Neural cell (in vitro differentiated cells): ENCODE measurements around the gene GNG13. TPM values are rescaled to one million over a fixed set of nuclear protein-coding genes. Genes with fewer than 3 reads are reported as not detected.

ENCODE experiments used
- H2AFZ ChIP-seq: fragments of 200-600, 300-800 bp; sonication (generic), shearing (Covaris generic); 2 replicates; pipeline ENCODE4 v1.6.0; 2014; ENCODE audit warnings: low read depth, mild to moderate bottlenecking, antibody characterized with exemption, low read length, moderate library complexity
- H3F3A ChIP-seq: fragments of 200-600 bp; shearing (Covaris generic); 2 replicates; pipeline ENCODE4 v1.6.1; 2016; ENCODE audit warnings: mild to moderate bottlenecking, moderate library complexity, mixed read lengths, antibody characterized with exemption, low read length; ENCODE audit not compliant: insufficient read depth, poor library complexity, severe bottlenecking
- H3K27ac ChIP-seq: fragments of 200-600, 300-800 bp; sonication (generic), shearing (Covaris generic); 2 replicates; pipeline ENCODE4 v1.5.1; 2014; ENCODE audit warnings: mild to moderate bottlenecking, low read length, moderate library complexity
- H3K27me3 ChIP-seq: fragments of 300-800, 200-600 bp; sonication (generic), shearing (Covaris generic); 2 replicates; pipeline ENCODE4 v1.6.0; 2014; ENCODE audit warnings: mild to moderate bottlenecking, low read depth, low read length, moderate library complexity; ENCODE audit not compliant: insufficient read depth
- H3K36me3 ChIP-seq: fragments of 300-800, 200-600 bp; sonication (generic), shearing (Covaris generic); 2 replicates; pipeline ENCODE4 v1.5.1; 2014; ENCODE audit warnings: mild to moderate bottlenecking, antibody characterized with exemption, low read length, moderate library complexity; ENCODE audit not compliant: insufficient read depth
- H3K4me2 ChIP-seq: fragments of 300-800, 200-600 bp; sonication (generic), shearing (Covaris generic); 2 replicates; pipeline ENCODE4 v1.6.0; 2014; ENCODE audit warnings: mild to moderate bottlenecking, low read length
- H3K4me3 ChIP-seq: fragments of 300-800, 200-600 bp; sonication (generic), shearing (Covaris generic); 2 replicates; pipeline ENCODE4 v1.5.1; 2014; ENCODE audit warnings: mild to moderate bottlenecking, low read length, moderate library complexity
- H3K79me2 ChIP-seq: fragments of 200-600 bp; shearing (Covaris generic); replicated peaks from 2 replicates; pipeline ENCODE4 v1.6.0; 2014; ENCODE audit warnings: mild to moderate bottlenecking, low read length, moderate library complexity; ENCODE audit not compliant: insufficient read depth
- H3K9ac ChIP-seq: fragments of 300-800, 200-600 bp; sonication (generic), shearing (Covaris generic); 2 replicates; pipeline ENCODE4 v1.6.1; 2016; ENCODE audit warnings: mild to moderate bottlenecking, low read length, mixed read lengths
- H3K9me2 ChIP-seq: fragments of 200-600 bp; shearing (Covaris generic); 2 replicates; pipeline ENCODE4 v1.6.1; 2016; ENCODE audit warnings: mild to moderate bottlenecking, low read length, mixed read lengths; ENCODE audit not compliant: insufficient read depth
- H3K9me3 ChIP-seq: fragments of 200-600, 300-800 bp; sonication (generic), shearing (Covaris generic); 2 replicates; pipeline ENCODE4 v1.6.1; 2016; ENCODE audit warnings: mild to moderate bottlenecking, mixed run types, low read length, moderate library complexity, mixed read lengths
- H4K20me1 ChIP-seq: fragments of 200-600 bp; shearing (Covaris generic); 2 replicates; pipeline ENCODE4 v1.6.1; 2016; ENCODE audit warnings: mild to moderate bottlenecking, mixed run types; ENCODE audit not compliant: insufficient read depth
- EP300 ChIP-seq: fragments of 450-650 bp; conservative IDR thresholded peaks from 2 replicates; pipeline ENCODE4 v1.6.1; 2014; ENCODE audit warnings: antibody characterized with exemption, mild to moderate bottlenecking, moderate library complexity; ENCODE audit not compliant: poor library complexity, severe bottlenecking
- EZH2 ChIP-seq: fragments of 200-600, 300-800 bp; shearing (Covaris generic), sonication (generic); IDR thresholded peaks from 2 replicates; pipeline ENCODE4 v1.6.1; 2014; ENCODE audit warnings: antibody characterized with exemption, low read length, borderline replicate concordance, mild to moderate bottlenecking; ENCODE audit not compliant: insufficient read depth, poor library complexity, severe bottlenecking
- MXI1 ChIP-seq: fragments of 450-650 bp; conservative IDR thresholded peaks from 2 replicates; pipeline ENCODE4 v1.6.1; 2014; ENCODE audit warnings: antibody characterized with exemption, mild to moderate bottlenecking; ENCODE audit not compliant: poor library complexity, severe bottlenecking
- POLR2AphosphoS5 ChIP-seq: IDR thresholded peaks from 2 replicates; pipeline ENCODE4 v1.6.1; 2012
- RAD21 ChIP-seq: fragments of 450-650 bp; conservative IDR thresholded peaks from 2 replicates; pipeline ENCODE4 v1.6.1; 2014; ENCODE audit warnings: antibody characterized with exemption, mild to moderate bottlenecking, moderate library complexity
- SMC3 ChIP-seq: fragments of 450-650 bp; conservative IDR thresholded peaks from 2 replicates; pipeline ENCODE4 v1.6.1; 2014; ENCODE audit warnings: antibody characterized with exemption, mild to moderate bottlenecking, moderate library complexity; ENCODE audit not compliant: poor library complexity
- TAF1 ChIP-seq: IDR thresholded peaks from 2 replicates; pipeline ENCODE4 v1.6.1; 2012; ENCODE audit warnings: low read depth
- polyA plus RNA-seq: library from polyadenylated mRNA; depleted of rRNA; stranded (reverse); fragments of >200 nt; gene quantifications from 2 replicates; pipeline ENCODE4 v1.2.3, GENCODE V29; 2014
- TF ChIP-seq, protein P1 (sequence below): fragments of 450-650 bp; IDR thresholded peaks from 2 replicates; pipeline ENCODE4 v1.5.1; 2014; ENCODE audit warnings: antibody characterized with exemption, mild to moderate bottlenecking, moderate library complexity; ENCODE audit not compliant: poor library complexity, severe bottlenecking
- TF ChIP-seq, protein P2 (sequence below): IDR thresholded peaks from 2 replicates; pipeline ENCODE4 v1.6.1; 2012; ENCODE audit warnings: borderline replicate concordance

Gene GNG13
- polyA plus RNA-seq, 1 donor from 2014 or later: not detected

DNA sequence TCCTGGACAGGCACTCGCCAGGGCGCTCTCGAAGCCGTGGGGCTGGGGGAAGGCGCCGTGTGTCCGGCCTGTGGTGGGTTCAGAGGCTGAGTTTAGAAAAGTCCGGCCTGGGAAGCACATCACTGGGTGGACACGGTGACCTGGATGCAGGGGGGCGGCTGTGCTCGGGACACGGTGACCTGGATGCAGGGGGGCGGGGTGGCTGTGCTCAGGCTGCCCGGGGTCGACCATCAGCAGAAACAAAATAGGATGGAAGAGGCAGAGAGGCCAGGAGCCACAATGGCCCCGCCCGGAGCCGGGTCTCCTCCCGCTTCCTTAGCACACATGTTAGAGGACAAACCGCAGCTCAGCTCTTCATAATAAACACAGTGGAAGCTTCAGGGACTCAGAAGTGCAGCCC lies 43.2 kb upstream of the GNG13 start:
- Histone ChIP-seq H4K20me1 (no peaks in the 10 kb centered on the region), H3K4me3 (no peak overlapping the region), H3K36me3 (no peaks in the 10 kb centered on the region), H2AFZ (no peak overlapping the region), H3K79me2 (no peaks in the 10 kb centered on the region), H3K27me3 (no peaks in the 10 kb centered on the region), H3F3A (no peaks in the 10 kb centered on the region), H3K9me3 (peaks cover 9% of the 10 kb centered on the region), H3K9me2 (no peaks in the 10 kb centered on the region), H3K27ac (no peak overlapping the region), H3K9ac (no peak overlapping the region), H3K4me2 (no peak overlapping the region)
- TF ChIP-seq RAD21 (no peak), POLR2AphosphoS5 (no peak), EZH2 (no peak), TAF1 (no peak), MXI1 (no peak), SMC3 (no peak), EP300 (no peak)
- TF ChIP-seq, protein P1, sequence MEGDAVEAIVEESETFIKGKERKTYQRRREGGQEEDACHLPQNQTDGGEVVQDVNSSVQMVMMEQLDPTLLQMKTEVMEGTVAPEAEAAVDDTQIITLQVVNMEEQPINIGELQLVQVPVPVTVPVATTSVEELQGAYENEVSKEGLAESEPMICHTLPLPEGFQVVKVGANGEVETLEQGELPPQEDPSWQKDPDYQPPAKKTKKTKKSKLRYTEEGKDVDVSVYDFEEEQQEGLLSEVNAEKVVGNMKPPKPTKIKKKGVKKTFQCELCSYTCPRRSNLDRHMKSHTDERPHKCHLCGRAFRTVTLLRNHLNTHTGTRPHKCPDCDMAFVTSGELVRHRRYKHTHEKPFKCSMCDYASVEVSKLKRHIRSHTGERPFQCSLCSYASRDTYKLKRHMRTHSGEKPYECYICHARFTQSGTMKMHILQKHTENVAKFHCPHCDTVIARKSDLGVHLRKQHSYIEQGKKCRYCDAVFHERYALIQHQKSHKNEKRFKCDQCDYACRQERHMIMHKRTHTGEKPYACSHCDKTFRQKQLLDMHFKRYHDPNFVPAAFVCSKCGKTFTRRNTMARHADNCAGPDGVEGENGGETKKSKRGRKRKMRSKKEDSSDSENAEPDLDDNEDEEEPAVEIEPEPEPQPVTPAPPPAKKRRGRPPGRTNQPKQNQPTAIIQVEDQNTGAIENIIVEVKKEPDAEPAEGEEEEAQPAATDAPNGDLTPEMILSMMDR: no peak
- TF ChIP-seq, protein P2, sequence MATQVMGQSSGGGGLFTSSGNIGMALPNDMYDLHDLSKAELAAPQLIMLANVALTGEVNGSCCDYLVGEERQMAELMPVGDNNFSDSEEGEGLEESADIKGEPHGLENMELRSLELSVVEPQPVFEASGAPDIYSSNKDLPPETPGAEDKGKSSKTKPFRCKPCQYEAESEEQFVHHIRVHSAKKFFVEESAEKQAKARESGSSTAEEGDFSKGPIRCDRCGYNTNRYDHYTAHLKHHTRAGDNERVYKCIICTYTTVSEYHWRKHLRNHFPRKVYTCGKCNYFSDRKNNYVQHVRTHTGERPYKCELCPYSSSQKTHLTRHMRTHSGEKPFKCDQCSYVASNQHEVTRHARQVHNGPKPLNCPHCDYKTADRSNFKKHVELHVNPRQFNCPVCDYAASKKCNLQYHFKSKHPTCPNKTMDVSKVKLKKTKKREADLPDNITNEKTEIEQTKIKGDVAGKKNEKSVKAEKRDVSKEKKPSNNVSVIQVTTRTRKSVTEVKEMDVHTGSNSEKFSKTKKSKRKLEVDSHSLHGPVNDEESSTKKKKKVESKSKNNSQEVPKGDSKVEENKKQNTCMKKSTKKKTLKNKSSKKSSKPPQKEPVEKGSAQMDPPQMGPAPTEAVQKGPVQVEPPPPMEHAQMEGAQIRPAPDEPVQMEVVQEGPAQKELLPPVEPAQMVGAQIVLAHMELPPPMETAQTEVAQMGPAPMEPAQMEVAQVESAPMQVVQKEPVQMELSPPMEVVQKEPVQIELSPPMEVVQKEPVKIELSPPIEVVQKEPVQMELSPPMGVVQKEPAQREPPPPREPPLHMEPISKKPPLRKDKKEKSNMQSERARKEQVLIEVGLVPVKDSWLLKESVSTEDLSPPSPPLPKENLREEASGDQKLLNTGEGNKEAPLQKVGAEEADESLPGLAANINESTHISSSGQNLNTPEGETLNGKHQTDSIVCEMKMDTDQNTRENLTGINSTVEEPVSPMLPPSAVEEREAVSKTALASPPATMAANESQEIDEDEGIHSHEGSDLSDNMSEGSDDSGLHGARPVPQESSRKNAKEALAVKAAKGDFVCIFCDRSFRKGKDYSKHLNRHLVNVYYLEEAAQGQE: no peak

DNA sequence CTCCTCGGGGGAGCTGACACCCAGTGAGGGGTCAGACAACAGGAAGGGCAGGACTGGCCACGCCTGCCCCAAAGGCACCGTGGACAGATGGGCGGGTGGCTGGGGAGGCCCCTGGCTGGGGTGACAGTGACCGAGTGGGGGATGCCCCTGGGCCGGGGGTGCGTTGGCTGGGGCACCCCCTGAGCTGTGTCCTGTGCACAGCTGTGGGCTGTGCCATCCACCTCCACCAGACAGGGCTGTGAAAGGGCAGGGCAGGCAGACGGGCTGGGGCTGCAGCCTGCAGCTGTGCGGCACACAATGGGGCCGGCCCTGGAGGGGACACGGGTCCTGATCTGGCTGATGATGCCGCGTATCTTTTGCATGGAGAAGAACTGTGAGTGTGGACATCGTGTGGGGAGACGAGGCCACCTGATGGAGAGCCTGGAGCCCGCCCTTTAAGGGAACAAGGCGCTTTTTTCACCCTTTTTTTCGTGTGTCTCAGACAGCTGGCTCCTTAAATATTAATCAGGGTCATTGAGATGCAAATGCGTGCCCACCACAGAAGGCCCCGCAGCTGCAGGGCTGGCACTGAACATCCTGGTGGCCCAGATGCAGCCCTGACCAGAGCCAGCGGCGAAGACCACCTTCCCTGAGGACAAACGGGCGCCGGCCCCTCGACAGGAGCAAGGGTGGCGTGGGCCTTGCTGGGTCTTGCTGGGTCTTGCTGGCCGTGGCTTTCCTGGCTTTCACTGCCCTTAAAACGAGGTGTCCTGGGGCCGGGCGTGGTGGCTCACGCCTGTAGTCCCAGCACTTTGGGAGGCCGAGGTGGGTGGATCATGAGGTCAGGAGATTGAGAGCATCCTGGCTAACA lies 42.4 kb upstream of the GNG13 start:
- H4K20me1 ChIP-seq: no peaks in the 10 kb centered on the region
- no peaks in the 10 kb centered on the region for H3K27me3 ChIP-seq
- no peak for TF ChIP-seq MXI1
- no peak for TF ChIP-seq TAF1
- no peak for TF ChIP-seq POLR2AphosphoS5
- TF ChIP-seq, protein P1: no peak
- TF ChIP-seq EP300: no peak
- no peak for TF ChIP-seq EZH2
- TF ChIP-seq, protein P2: no peak
- TF ChIP-seq SMC3: no peak
- no peak for TF ChIP-seq RAD21
- no peaks in the 10 kb centered on the region for H3K36me3 ChIP-seq
- H2AFZ ChIP-seq: no peak overlapping the region
- H3K9me2 ChIP-seq: no peaks in the 10 kb centered on the region
- no peaks in the 10 kb centered on the region for H3K79me2 ChIP-seq
- H3K4me2 ChIP-seq: no peak overlapping the region
- H3K9me3 ChIP-seq: peaks cover 4% of the 10 kb centered on the region
- no peaks in the 10 kb centered on the region for H3F3A ChIP-seq
- H3K9ac ChIP-seq: no peak overlapping the region
- no peak overlapping the region for H3K4me3 ChIP-seq
- H3K27ac ChIP-seq: no peak overlapping the region
